GM19023 (cell line): ENCODE results near the gene HCAR3.
"Not testable (repeated sequence)": the region's sequence is repeated elsewhere in the genome, so short reads cannot be mapped to it uniquely, and the experiment has no call there.

Experiments used
- ATAC-seq: cut with Tn5 transposase; IDR thresholded peaks from one replicate; pipeline ENCODE4 v1.9.1; 2021; ENCODE audit warnings: mild to moderate bottlenecking, moderate library complexity; ENCODE audit not compliant: unreplicated experiment

Gene HCAR3

DNA sequence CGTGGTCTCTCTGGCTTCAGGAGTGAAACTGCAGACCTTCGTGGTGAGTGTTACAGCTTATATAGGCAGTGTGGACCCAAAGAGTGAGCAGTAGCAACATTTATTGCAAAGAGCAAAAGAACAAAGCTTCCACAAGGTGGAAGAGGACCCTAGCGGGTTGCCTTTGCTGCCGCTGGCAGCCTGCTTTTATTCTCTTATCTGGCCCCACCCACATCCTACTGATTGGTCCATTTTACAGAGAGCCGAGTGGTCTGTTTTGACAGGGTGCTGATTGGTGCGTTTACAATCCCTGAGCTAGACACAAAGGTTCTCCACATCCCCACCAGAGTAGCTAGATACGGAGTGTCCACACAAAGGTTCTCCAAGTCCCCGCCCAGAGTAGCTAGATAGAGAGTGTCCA is 40.6 kb downstream of the HCAR3 start:
- ATAC-seq = not testable (repeated sequence)

DNA sequence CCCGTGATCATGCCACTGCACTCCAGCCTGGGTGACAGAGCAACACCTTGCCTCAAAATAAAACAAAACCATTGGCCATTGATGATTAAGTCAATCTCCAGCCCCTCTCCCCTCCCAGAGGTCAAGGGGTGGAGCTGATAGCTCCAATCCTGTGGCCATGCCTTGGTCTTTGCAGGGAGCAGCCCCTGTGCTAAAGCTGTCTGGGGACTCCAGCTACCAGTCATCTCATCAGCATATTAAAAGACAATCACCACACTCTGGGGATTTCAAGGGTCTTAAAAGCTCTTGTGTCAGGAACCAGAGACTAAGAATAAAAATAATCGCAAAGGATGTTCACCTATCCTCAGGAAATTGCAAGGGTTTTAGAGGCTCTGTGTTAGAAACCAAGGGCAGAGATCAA is 44.1 kb downstream of the HCAR3 start:
- ATAC-seq = no peak

DNA sequence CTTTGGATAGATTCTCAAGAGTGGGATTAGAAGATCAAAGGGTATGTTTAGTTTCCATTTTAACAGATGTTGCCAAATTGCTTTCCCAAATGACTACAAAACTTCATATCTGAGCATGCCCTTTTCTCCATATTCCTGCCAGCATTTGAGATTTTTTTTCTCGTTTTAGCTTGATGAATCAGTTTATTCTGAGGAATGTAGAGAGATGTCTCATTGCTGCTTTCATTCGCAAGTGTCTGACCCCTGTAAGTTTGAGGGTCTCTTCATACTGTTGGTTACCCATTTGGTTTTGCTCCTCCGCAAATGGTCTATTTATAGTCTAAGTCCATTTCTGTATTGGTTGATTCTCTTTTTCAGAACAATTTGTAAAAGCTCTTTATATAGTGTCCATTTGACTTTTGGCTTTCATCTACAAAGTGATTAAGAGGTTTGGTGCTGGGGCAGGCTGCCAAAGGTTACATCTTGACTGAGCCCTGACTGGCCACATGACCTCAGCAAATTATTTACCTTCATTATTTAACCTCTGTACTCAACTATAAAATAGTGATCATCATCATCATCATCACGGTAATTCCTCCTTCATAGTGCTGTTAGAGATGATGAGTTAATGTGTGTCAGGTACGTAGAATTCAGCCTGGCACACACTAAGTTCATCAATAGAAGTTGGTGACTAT is 47.1 kb downstream of the HCAR3 start:
- ATAC-seq = no peak

DNA sequence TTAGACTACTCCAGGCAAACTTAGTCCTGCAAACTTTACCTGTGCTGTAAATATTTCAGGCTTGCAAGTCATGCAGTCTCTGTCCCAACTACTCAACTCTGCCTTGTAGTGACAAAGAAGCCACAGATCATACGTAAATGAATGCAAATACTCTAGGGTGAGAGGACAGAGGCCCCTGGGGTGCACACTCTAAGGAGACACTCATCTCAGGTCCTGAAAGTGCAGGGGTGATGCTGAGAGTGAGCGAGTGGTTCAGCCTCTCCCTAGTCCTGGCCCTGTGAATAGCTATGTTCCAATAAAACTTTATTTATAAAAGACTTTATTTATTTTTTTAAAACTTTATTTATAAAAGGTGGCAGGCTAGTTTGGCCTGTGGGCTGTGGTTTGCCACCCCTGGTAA is 48.3 kb downstream of the HCAR3 start:
- no peak for ATAC-seq

DNA sequence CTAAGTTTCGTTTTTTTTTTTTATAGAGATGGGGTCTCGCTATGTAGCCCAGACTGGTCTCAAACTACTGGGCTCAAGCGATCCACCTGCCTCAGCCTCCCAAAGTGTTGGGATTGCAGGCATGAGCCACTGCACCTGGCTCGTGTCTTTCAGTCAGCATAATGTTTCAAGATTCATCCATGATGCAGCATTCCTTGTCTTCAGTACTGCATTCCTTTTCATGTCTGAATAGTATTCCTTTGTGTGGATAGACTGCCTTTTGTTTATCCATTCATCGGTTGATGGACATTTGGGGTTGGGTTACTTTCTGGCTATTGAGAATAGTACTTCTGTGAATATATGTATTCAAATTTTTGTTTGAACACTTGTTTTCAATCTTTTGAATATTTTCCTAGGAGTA is 50.9 kb downstream of the HCAR3 start:
- ATAC-seq = no peak

DNA sequence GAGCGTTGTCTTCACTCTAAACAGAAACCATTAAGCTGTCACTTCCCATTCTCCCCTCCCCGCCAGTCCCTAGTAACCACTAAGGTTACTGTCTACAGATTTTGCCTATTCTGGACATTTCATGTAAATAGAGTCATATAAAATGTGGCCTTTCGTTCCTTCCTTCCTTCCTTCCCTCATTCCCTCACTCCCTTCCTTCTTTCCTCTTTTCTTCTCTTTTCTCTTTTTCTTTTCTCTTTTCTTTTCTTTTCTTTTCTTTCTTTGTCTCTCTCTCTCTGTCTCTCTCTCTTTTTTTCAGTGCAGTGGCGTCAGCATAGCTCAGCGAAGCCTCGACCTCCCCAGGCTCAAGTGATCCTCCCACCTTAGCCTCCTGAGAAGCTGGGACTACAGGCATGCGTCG is 51.3 kb downstream of the HCAR3 start:
- ATAC-seq = no peak
